HEK293 (cell line): ENCODE data around the gene EDEM3.

Experiments used
- CTCF ChIP-seq: fragments of 450-650 bp; formaldehyde crosslinking; IDR thresholded peaks from 2 replicates; pipeline ENCODE4 v1.5.1; 2016; ENCODE audit warnings: missing biosample characterization, missing genetic modification characterization
- GFI1B ChIP-seq: fragments of 450-650 bp; formaldehyde crosslinking; IDR thresholded peaks from 2 replicates; pipeline ENCODE4 v1.5.1; 2016; ENCODE audit warnings: missing biosample characterization, missing genetic modification characterization
- PATZ1 ChIP-seq: fragments of 450-650 bp; formaldehyde crosslinking; IDR thresholded peaks from 2 replicates; pipeline ENCODE4 v1.5.1; 2016; ENCODE audit warnings: missing biosample characterization, missing genetic modification characterization
- PBX3 ChIP-seq: sonication (generic); formaldehyde crosslinking; IDR thresholded peaks from 2 replicates; pipeline ENCODE4 v1.8.1; 2022; ENCODE audit warnings: mild to moderate bottlenecking, moderate library complexity, missing genetic modification reagents
- PRDM4 ChIP-seq: fragments of 450-650 bp; formaldehyde crosslinking; IDR thresholded peaks from 2 replicates; pipeline ENCODE4 v1.5.1; 2017; ENCODE audit warnings: missing biosample characterization, missing genetic modification characterization
- SALL2 ChIP-seq: fragments of 450-650 bp; formaldehyde crosslinking; IDR thresholded peaks from 2 replicates; pipeline ENCODE4 v1.5.0; 2017; ENCODE audit warnings: missing biosample characterization, mild to moderate bottlenecking, missing genetic modification characterization, borderline replicate concordance
- SCRT1 ChIP-seq: fragments of 450-650 bp; formaldehyde crosslinking; IDR thresholded peaks from 2 replicates; pipeline ENCODE4 v1.5.1; 2016; ENCODE audit warnings: missing biosample characterization, missing genetic modification characterization, borderline replicate concordance
- SP7 ChIP-seq: fragments of 450-650 bp; formaldehyde crosslinking; IDR thresholded peaks from 2 replicates; pipeline ENCODE4 v1.5.1; 2016; ENCODE audit warnings: missing biosample characterization, missing genetic modification characterization
- ZBTB17 ChIP-seq: fragments of 450-650 bp; formaldehyde crosslinking; IDR thresholded peaks from 2 replicates; pipeline ENCODE4 v1.5.1; 2016; ENCODE audit warnings: missing biosample characterization, missing genetic modification characterization
- ZBTB8A ChIP-seq: fragments of 450-650 bp; formaldehyde crosslinking; IDR thresholded peaks from 2 replicates; pipeline ENCODE4 v1.5.1; 2016; ENCODE audit warnings: missing biosample characterization, missing genetic modification characterization
- ZFHX2 ChIP-seq: fragments of 450-650 bp; formaldehyde crosslinking; conservative IDR thresholded peaks from 2 replicates; pipeline ENCODE4 v1.5.1; 2016; ENCODE audit warnings: missing biosample characterization, missing genetic modification characterization
- ZFP37 ChIP-seq: fragments of 450-650 bp; formaldehyde crosslinking; IDR thresholded peaks from 2 replicates; pipeline ENCODE4 v1.5.1; 2016; ENCODE audit warnings: missing biosample characterization, missing genetic modification characterization
- ZNF140 ChIP-seq: fragments of 450-650 bp; formaldehyde crosslinking; IDR thresholded peaks from 2 replicates; pipeline ENCODE4 v1.5.1; 2016; ENCODE audit warnings: missing biosample characterization, missing genetic modification characterization
- ZNF16 ChIP-seq: fragments of 450-650 bp; formaldehyde crosslinking; IDR thresholded peaks from 2 replicates; pipeline ENCODE4 v1.5.1; 2016; ENCODE audit warnings: low read depth, missing biosample characterization, missing genetic modification characterization
- ZNF169 ChIP-seq: fragments of 450-650 bp; formaldehyde crosslinking; IDR thresholded peaks from 2 replicates; pipeline ENCODE4 v1.5.1; 2016; ENCODE audit warnings: missing biosample characterization, missing genetic modification characterization
- ZNF350 ChIP-seq: fragments of 450-650 bp; formaldehyde crosslinking; IDR thresholded peaks from 2 replicates; pipeline ENCODE4 v1.5.0; 2017; ENCODE audit warnings: missing biosample characterization, mild to moderate bottlenecking, missing genetic modification characterization
- ZNF394 ChIP-seq: fragments of 450-650 bp; formaldehyde crosslinking; IDR thresholded peaks from 2 replicates; pipeline ENCODE4 v1.5.1; 2016; ENCODE audit warnings: missing biosample characterization, missing genetic modification characterization, mild to moderate bottlenecking, moderate library complexity, borderline replicate concordance
- ZNF416 ChIP-seq: fragments of 450-650 bp; formaldehyde crosslinking; IDR thresholded peaks from 2 replicates; pipeline ENCODE4 v1.5.1; 2016; ENCODE audit warnings: missing biosample characterization, missing genetic modification characterization
- ZNF510 ChIP-seq: fragments of 450-650 bp; formaldehyde crosslinking; IDR thresholded peaks from 2 replicates; pipeline ENCODE4 v1.5.1; 2018; ENCODE audit warnings: mild to moderate bottlenecking, missing genetic modification characterization, missing biosample characterization; ENCODE audit not compliant: insufficient replicate concordance
- ZNF513 ChIP-seq: fragments of 450-650 bp; IDR thresholded peaks from 2 replicates; pipeline ENCODE4 v1.5.1; 2018; ENCODE audit warnings: missing biosample characterization, missing genetic modification characterization
- ZNF571 ChIP-seq: fragments of 450-650 bp; formaldehyde crosslinking; IDR thresholded peaks from 2 replicates; pipeline ENCODE4 v1.5.0; 2017; ENCODE audit warnings: missing biosample characterization, missing genetic modification characterization
- ZNF585B ChIP-seq: fragments of 450-650 bp; formaldehyde crosslinking; IDR thresholded peaks from 2 replicates; pipeline ENCODE4 v1.5.1; 2016; ENCODE audit warnings: missing biosample characterization, missing genetic modification characterization
- ZNF623 ChIP-seq: fragments of 450-650 bp; formaldehyde crosslinking; IDR thresholded peaks from 2 replicates; pipeline ENCODE4 v1.5.1; 2016; ENCODE audit warnings: missing biosample characterization, missing genetic modification characterization
- ZNF768 ChIP-seq: fragments of 450-650 bp; formaldehyde crosslinking; IDR thresholded peaks from 2 replicates; pipeline ENCODE4 v1.5.1; 2018; ENCODE audit warnings: missing biosample characterization, mild to moderate bottlenecking, missing genetic modification characterization
- ZNF791 ChIP-seq: fragments of 450-650 bp; formaldehyde crosslinking; IDR thresholded peaks from 2 replicates; pipeline ENCODE4 v1.5.1; 2016; ENCODE audit warnings: missing biosample characterization, missing genetic modification characterization
- ZNF792 ChIP-seq: fragments of 450-650 bp; formaldehyde crosslinking; IDR thresholded peaks from 2 replicates; pipeline ENCODE4 v1.5.1; 2016; ENCODE audit warnings: missing biosample characterization, missing genetic modification characterization

Gene EDEM3

GRCh38 chr1:184664042-184664660 is 90.5 kb downstream of the EDEM3 start (continued):
- no peak for TF ChIP-seq PRDM4 (tag by site-specific recombination)
- TF ChIP-seq ZNF140 (tag by site-specific recombination): no peak
- peak; percentile 30; the same call in 1 of the 2 replicates for TF ChIP-seq SP7
- TF ChIP-seq ZFP37 (tag by site-specific recombination): 0 out of 2 replicates have a peak, but pooled peaks have one; percentile 19
- no peak for TF ChIP-seq GFI1B (tag by site-specific recombination)
- TF ChIP-seq CTCF (tag by site-specific recombination): peak; percentile 83
- TF ChIP-seq ZNF792 (tag by site-specific recombination): no peak
- TF ChIP-seq SCRT1 (tag by site-specific recombination): no peak
- TF ChIP-seq ZFHX2 (tag by site-specific recombination): no peak
- no peak for TF ChIP-seq ZNF768 (tag by site-specific recombination)
- no peak for TF ChIP-seq ZNF416 (tag by site-specific recombination)
- peak; percentile 56; the same call in 1 of the 2 replicates for TF ChIP-seq PATZ1 (tag by site-specific recombination)
- TF ChIP-seq ZNF571: no peak
- TF ChIP-seq ZNF510 (tag by site-specific recombination): no peak
- no peak for TF ChIP-seq ZNF585B (tag by site-specific recombination)
- TF ChIP-seq PBX3 (CRISPR knock-in tag): no peak
- no peak for TF ChIP-seq ZNF513 (tag by site-specific recombination)
- no peak for TF ChIP-seq ZNF16 (tag by site-specific recombination)
- TF ChIP-seq ZBTB17: peak; percentile 95
- no peak for TF ChIP-seq ZNF791 (tag by site-specific recombination)
- TF ChIP-seq ZNF350: no peak
- TF ChIP-seq ZNF623: no peak
- 0 out of 2 replicates have a peak, but pooled peaks have one; percentile 9 for TF ChIP-seq ZBTB8A (tag by site-specific recombination)
- 0 out of 2 replicates have a peak, but pooled peaks have one; percentile 12 for TF ChIP-seq ZNF394 (tag by site-specific recombination)
- no peak for TF ChIP-seq ZNF169
- no peak for TF ChIP-seq SALL2 (tag by site-specific recombination)
- TF ChIP-seq, all 188 proteins: peak for 13
